Natural killer cell treated with Interleukin-12 subunit alpha and Interleukin-12 subunit beta and Interleukin-15 and Interleukin-18, amount 100 ng/mL, for 72 hours (primary cell): ENCODE data around the gene FN1. TPM values are rescaled to one million over a fixed set of nuclear protein-coding genes. Genes with fewer than 3 reads are reported as not detected.
"Not testable (repeated sequence)": the region's sequence is repeated elsewhere in the genome, so short reads cannot be mapped to it uniquely, and the experiment has no call there.

Experiments
- ATAC-seq, 2 donors: fragments of 150-1000 bp; cut with Tn5 transposase in 1 of 2; sonication (Bioruptor Pico), chemical (Tn5 transposase) in 1 of 2; 2 replicates each; pipeline ENCODE4 v1.10.0; 2021
- DNase-seq: peaks from one replicate; pipeline ENCODE4 v3.0.0; 2022; ENCODE audit warnings: low spot score
- H3K27ac Mint-ChIP-seq, 2 donors: 1 replicate in 1 of 2; 2 replicates in 1 of 2; pipeline ENCODE4 v1.8.0; 2022; ENCODE audit warnings: mixed read lengths in 2 of 2, mild to moderate bottlenecking in 1 of 2, moderate library complexity in 1 of 2
- H3K27me3 Mint-ChIP-seq, 2 donors: 1 replicate in 1 of 2; 2 replicates in 1 of 2; pipeline ENCODE4 v1.8.0; 2022; ENCODE audit warnings: mixed read lengths in 2 of 2
- H3K36me3 Mint-ChIP-seq: one replicate; pipeline ENCODE4 v1.8.0; 2022; ENCODE audit warnings: mixed read lengths
- H3K4me1 Mint-ChIP-seq, 2 donors: 1 replicate in 1 of 2; 2 replicates in 1 of 2; pipeline ENCODE4 v1.8.0; 2022; ENCODE audit warnings: low read depth in 2 of 2, mixed read lengths in 2 of 2, mild to moderate bottlenecking in 1 of 2
- H3K4me3 Mint-ChIP-seq: one replicate; pipeline ENCODE4 v1.8.0; 2022; ENCODE audit warnings: mixed read lengths
- H3K9me3 Mint-ChIP-seq: 2 replicates; pipeline ENCODE4 v1.8.0; 2022; ENCODE audit warnings: mixed read lengths
- total RNA-seq, 2 donors: library from RNA; stranded (reverse); gene quantifications; one replicate each; pipeline ENCODE4 v1.2.3, GENCODE V29; 2022

Gene FN1
- total RNA-seq, 2 donors from 2014 or later, result 8.7 to 8.8 TPM

GRCh38 chr2:215311259-215311624, 124.6 kb downstream of the FN1 start:
- not testable (repeated sequence) for ATAC-seq

More at GRCh38 chr2:215311259-215311624, 124.6 kb downstream of the FN1 start:
- H3K4me3 Mint-ChIP-seq, result peak overlapping the region; percentile 88
- DNase-seq, H3K36me3 Mint-ChIP-seq, H3K27me3 Mint-ChIP-seq, H3K9me3 Mint-ChIP-seq: not testable (repeated sequence)
- peaks cover 14 to 21% of the 10 kb centered on the region in 2 donors for H3K4me1 Mint-ChIP-seq
- H3K27ac Mint-ChIP-seq, result peak overlapping the region; percentile 67 to 75

Other genes with a start within 250 kb of the FN1 start
- 100 to 1,000 TPM; 112 to 199 TPM for gene ATIC, start 124.0 kb downstream of the FN1 start, total RNA-seq